Colonic mucosa (tissue), 4 donors: ENCODE measurements around the gene FHOD1. TPM values are rescaled to one million over a fixed set of nuclear protein-coding genes. Genes with fewer than 3 reads are reported as not detected.

Experiments
- DNase-seq: peaks from one replicate; pipeline ENCODE4 v3.0.0-alpha.2; 2020
- H3K27ac ChIP-seq: fragments of 200-600 bp; one replicate; pipeline ENCODE4 v1.8.0; 2021
- H3K27me3 ChIP-seq: fragments of 200-600 bp; one replicate; pipeline ENCODE4 v1.8.0; 2021
- H3K36me3 ChIP-seq: fragments of 200-600 bp; one replicate; pipeline ENCODE4 v1.8.0; 2021
- H3K4me1 ChIP-seq: fragments of 200-600 bp; one replicate; pipeline ENCODE4 v1.8.0; 2021; ENCODE audit warnings: mild to moderate bottlenecking
- H3K4me3 ChIP-seq: fragments of 200-600 bp; one replicate; pipeline ENCODE4 v1.8.0; 2021
- H3K9ac ChIP-seq, 2 donors: one replicate each; pipeline ENCODE4 v1.7.0; 2013; ENCODE audit warnings: control low read depth in 2 of 2, low read depth in 2 of 2, low read length in 2 of 2
- H3K9me3 ChIP-seq: fragments of 200-600 bp; one replicate; pipeline ENCODE4 v1.8.0; 2021
- CTCF ChIP-seq: fragments of 200-600 bp; IDR thresholded peaks from one replicate; pipeline ENCODE4 v1.8.0; 2022; ENCODE audit warnings: antibody characterized with exemption, mild to moderate bottlenecking
- intact Hi-C: fragments of 100-400 bp; cut with DNase I; formaldehyde crosslinking; loops from one replicate; pipeline ENCODE4 v1.14.1; 2022
- total RNA-seq, 2 donors: library from RNA; stranded (reverse); fragmentation: NEBNext Ultra II Directional in 1 of 2; extraction: Animal tissue kit (Norgen Biotek cat#: 25700) in 1 of 2; gene quantifications; one replicate each; pipeline ENCODE4 v1.2.1, GENCODE V29; 2021
- donor health status: healthy.
- donor health status: DM: no; HTN: no; CAD: no.
- donor health status: DM: no; HTN: no; CAD: no.

The FHOD1 gene
- total RNA-seq, 2 donors from 2014 or later = 21.6 to 47.2 TPM

- intact Hi-C loops = no loop called here
- no peak overlapping the region for H3K9ac ChIP-seq
- no peaks in the 10 kb centered on the region for H3K9me3 ChIP-seq
- peaks cover 9% of the 10 kb centered on the region for H3K4me1 ChIP-seq
- no peak overlapping the region for H3K4me3 ChIP-seq
- no peak for TF ChIP-seq CTCF
- no peaks in the 10 kb centered on the region for H3K27me3 ChIP-seq
- no peak overlapping the region for H3K27ac ChIP-seq
- no peaks in the 10 kb centered on the region for H3K36me3 ChIP-seq
- DNase-seq = no peak
These were observed 2.7 kb upstream of the FHOD1 start for GRCh38 chr16:67250045-67250327.

- peak overlapping the region; percentile 46 for H3K4me3 ChIP-seq
- DNase-seq = no peak
- no peaks in the 10 kb centered on the region for H3K27me3 ChIP-seq
- no peak for TF ChIP-seq CTCF
- H3K27ac ChIP-seq = no peak overlapping the region
- peak overlapping the region in 1 of 2 donors; percentile 8 for H3K9ac ChIP-seq
- H3K4me1 ChIP-seq = peaks cover 9% of the 10 kb centered on the region
- no peaks in the 10 kb centered on the region for H3K9me3 ChIP-seq
- intact Hi-C loops = no loop called here
- no peaks in the 10 kb centered on the region for H3K36me3 ChIP-seq
These were observed 2.1 kb upstream of the FHOD1 start for GRCh38 chr16:67249178-67250044.

GRCh38 chr16:67248401-67249177 lies 1.3 kb upstream of the FHOD1 start, which contains the start of gene SLC9A5:
Gene SLC9A5, plus strand, starts transcription at chr16:67248979. Its CDS starts 36 bp downstream, at chr16:67249015.
- H3K36me3 ChIP-seq = no peaks in the 10 kb centered on the region
- peak within 1 kb of the TSS; percentile 62 to 93 for H3K9ac ChIP-seq
- no peaks in the 10 kb centered on the region for H3K9me3 ChIP-seq
- no peaks in the 10 kb centered on the region for H3K27me3 ChIP-seq
- intact Hi-C loops = no loop called here
- peaks cover 9% of the 10 kb centered on the region for H3K4me1 ChIP-seq
- no peak for DNase-seq
- H3K4me3 ChIP-seq = peak within 1 kb of the TSS; percentile 46
- TF ChIP-seq CTCF = no peak
- H3K27ac ChIP-seq = no peak within 1 kb of the TSS

GRCh38 chr16:67248073-67248400 lies 756 bp upstream of the FHOD1 start:
- Histone ChIP-seq H3K9ac (peak overlapping the region; percentile 62 to 93), H3K36me3 (no peaks in the 10 kb centered on the region), H3K27me3 (no peaks in the 10 kb centered on the region), H3K27ac (no peak overlapping the region), H3K9me3 (no peaks in the 10 kb centered on the region), H3K4me1 (peaks cover 9% of the 10 kb centered on the region), H3K4me3 (peak overlapping the region; percentile 46)
- DNase-seq = no peak
- intact Hi-C loops = no loop called here
- TF ChIP-seq CTCF = no peak

GRCh38 chr16:67246756-67247191 lies 507 bp downstream of the FHOD1 start:
- DNase-seq = peak; percentile 96
- H3K9ac ChIP-seq = peak overlapping the region; percentile 91 to 93
- intact Hi-C loops = no loop called here
- H3K27ac ChIP-seq = peak overlapping the region; percentile 77
- no peaks in the 10 kb centered on the region for H3K36me3 ChIP-seq
- H3K27me3 ChIP-seq = no peaks in the 10 kb centered on the region
- H3K9me3 ChIP-seq = no peaks in the 10 kb centered on the region
- peaks cover 17% of the 10 kb centered on the region for H3K4me1 ChIP-seq
- H3K4me3 ChIP-seq = peak overlapping the region; percentile 59
- TF ChIP-seq CTCF = no peak
